CD4-positive, alpha-beta T cell (primary cell): ENCODE results near the gene MGME1. TPM values are rescaled to one million over a fixed set of nuclear protein-coding genes. Genes with fewer than 3 reads are reported as not detected.

ENCODE experiments used
- ATAC-seq: fragments of 200-7000 bp; cut with Tn5 transposase; one replicate; pipeline ENCODE4 v1.10.0; 2022; ENCODE audit warnings: mild to moderate bottlenecking; ENCODE audit not compliant: poor library complexity
- CTCF ChIA-PET: fragments of 350-600 bp; sonication (Branson Sonifier 250); formaldehyde crosslinking; loops from one replicate; lab custom pipeline; 2021; ENCODE audit warnings: antibody characterized with exemption, inconsistent platforms; lab: Charles Lee
- POLR2A ChIA-PET: fragments of 350-600 bp; sonication (Branson Sonifier 250); formaldehyde crosslinking; loops from one replicate; lab custom pipeline; 2021; ENCODE audit warnings: antibody characterized with exemption, inconsistent platforms; lab: Charles Lee
- DNase-seq, 14 experiments: peaks; one replicate each; pipeline ENCODE4 v3.0.0-alpha.2; 2013 to 2020; ENCODE audit warnings: mixed read lengths in 2 of 14
- H3K27ac ChIP-seq, 2 donors: one replicate each; pipeline versions ENCODE4 v1.5.1 to v1.7.0; 2013; ENCODE audit warnings: low read length in 2 of 2, low read depth in 1 of 2, mild to moderate bottlenecking in 1 of 2
- H3K27me3 ChIP-seq, 2 experiments: 1 replicate in 1 of 2; 2 replicates in 1 of 2; pipeline versions ENCODE4 v1.6.1 to v1.7.0; 2013; ENCODE audit warnings: low read length in 2 of 2, control low read depth in 1 of 2, mild to moderate bottlenecking in 1 of 2, moderate library complexity in 1 of 2; ENCODE audit not compliant: insufficient read depth in 2 of 2, control insufficient read depth in 1 of 2
- H3K36me3 ChIP-seq: one replicate; pipeline ENCODE4 v1.6.1; 2013; ENCODE audit warnings: low read length, control low read depth; ENCODE audit not compliant: insufficient read depth
- H3K4me1 ChIP-seq: one replicate; pipeline ENCODE4 v1.6.1; 2013; ENCODE audit warnings: low read length, control low read depth; ENCODE audit not compliant: insufficient read depth
- H3K4me3 ChIP-seq: one replicate; pipeline ENCODE4 v1.5.1; 2013; ENCODE audit warnings: mild to moderate bottlenecking, low read length, moderate library complexity
- H3K9me3 ChIP-seq, 2 experiments: 1 replicate in 1 of 2; 2 replicates in 1 of 2; pipeline versions ENCODE4 v1.6.1 to v1.7.0; 2013; ENCODE audit warnings: low read length in 2 of 2, mild to moderate bottlenecking in 2 of 2, control low read depth in 1 of 2, moderate library complexity in 1 of 2; ENCODE audit not compliant: control insufficient read depth in 1 of 2, insufficient read depth in 1 of 2
- H3K27ac Mint-ChIP-seq: one replicate; pipeline ENCODE4 v1.8.0; 2020; ENCODE audit warnings: mixed read lengths
- H3K27me3 Mint-ChIP-seq: one replicate; pipeline ENCODE4 v1.8.0; 2021; ENCODE audit warnings: mixed read lengths
- H3K36me3 Mint-ChIP-seq: one replicate; pipeline ENCODE4 v1.8.0; 2021; ENCODE audit warnings: low read depth, mixed read lengths
- H3K4me1 Mint-ChIP-seq: one replicate; pipeline ENCODE4 v1.8.0; 2021; ENCODE audit warnings: low read depth, mixed read lengths
- H3K4me3 Mint-ChIP-seq: one replicate; pipeline ENCODE4 v1.8.0; 2020; ENCODE audit warnings: mild to moderate bottlenecking, mixed read lengths
- H3K9me3 Mint-ChIP-seq: one replicate; pipeline ENCODE4 v1.8.0; 2020; ENCODE audit warnings: mixed read lengths
- intact Hi-C, 2 experiments: fragments of 100-400 bp; cut with DNase I in 1 of 2; cut with micrococcal nuclease in 1 of 2; formaldehyde crosslinking; loops; one replicate each; pipeline versions ENCODE4 v1.15.1 to v1.9.0; 2023 to 2025; cut with DNase I, micrococcal nuclease
- total RNA-seq, 174 experiments: library from RNA in 2 of 174; stranded (reverse) in 2 of 174; gene quantifications; one replicate each; pipeline ENCODE4 v1.2.3 and lab custom pipeline; 2021 to 2026
- TF ChIP-seq, protein P1 (sequence below): fragments of 200-600 bp; IDR thresholded peaks from one replicate; pipeline ENCODE4 v1.8.0; 2022; ENCODE audit warnings: antibody characterized with exemption, mild to moderate bottlenecking

The MGME1 gene
- total RNA-seq, 2 experiments from 2014 or later = 4.5 to 4.6 TPM

GRCh38 chr20:17964073-17964472, 4.7 kb upstream of the MGME1 start:
- Mint-ChIP-seq H3K9me3 (no peaks in the 10 kb centered on the region), H3K27me3 (no peaks in the 10 kb centered on the region), H3K4me1 (peaks cover 80% of the 10 kb centered on the region), H3K36me3 (peaks cover 28% of the 10 kb centered on the region), H3K27ac (peak overlapping the region; percentile 92), H3K4me3 (peak overlapping the region; percentile 83)
- POLR2A ChIA-PET = interaction anchor here (0.6 to 1.4 kb wide), 3 partner anchors 9 to 281 kb away, joined by 3 to 5 read pairs (median 4); partner anchors contain the start of gene RRBP1
- Histone ChIP-seq H3K27ac (peak overlapping the region in 1 of 2 donors; percentile 75), H3K36me3 (no peaks in the 10 kb centered on the region), H3K9me3 (no peaks in the 10 kb centered on the region), H3K27me3 (no peaks in the 10 kb centered on the region), H3K4me3 (no peak overlapping the region), H3K4me1 (peaks cover 69% of the 10 kb centered on the region)
- intact Hi-C loops = loop anchor here in 1 of 2 experiments (10.0 kb wide), 2 partner anchors 541 to 831 kb away; partner anchors contain the start of gene SEC23B
- CTCF ChIA-PET = no interaction called here
- no peak for ATAC-seq
- TF ChIP-seq, protein P1, sequence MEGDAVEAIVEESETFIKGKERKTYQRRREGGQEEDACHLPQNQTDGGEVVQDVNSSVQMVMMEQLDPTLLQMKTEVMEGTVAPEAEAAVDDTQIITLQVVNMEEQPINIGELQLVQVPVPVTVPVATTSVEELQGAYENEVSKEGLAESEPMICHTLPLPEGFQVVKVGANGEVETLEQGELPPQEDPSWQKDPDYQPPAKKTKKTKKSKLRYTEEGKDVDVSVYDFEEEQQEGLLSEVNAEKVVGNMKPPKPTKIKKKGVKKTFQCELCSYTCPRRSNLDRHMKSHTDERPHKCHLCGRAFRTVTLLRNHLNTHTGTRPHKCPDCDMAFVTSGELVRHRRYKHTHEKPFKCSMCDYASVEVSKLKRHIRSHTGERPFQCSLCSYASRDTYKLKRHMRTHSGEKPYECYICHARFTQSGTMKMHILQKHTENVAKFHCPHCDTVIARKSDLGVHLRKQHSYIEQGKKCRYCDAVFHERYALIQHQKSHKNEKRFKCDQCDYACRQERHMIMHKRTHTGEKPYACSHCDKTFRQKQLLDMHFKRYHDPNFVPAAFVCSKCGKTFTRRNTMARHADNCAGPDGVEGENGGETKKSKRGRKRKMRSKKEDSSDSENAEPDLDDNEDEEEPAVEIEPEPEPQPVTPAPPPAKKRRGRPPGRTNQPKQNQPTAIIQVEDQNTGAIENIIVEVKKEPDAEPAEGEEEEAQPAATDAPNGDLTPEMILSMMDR = no peak
- DNase-seq = no peak

DNA sequence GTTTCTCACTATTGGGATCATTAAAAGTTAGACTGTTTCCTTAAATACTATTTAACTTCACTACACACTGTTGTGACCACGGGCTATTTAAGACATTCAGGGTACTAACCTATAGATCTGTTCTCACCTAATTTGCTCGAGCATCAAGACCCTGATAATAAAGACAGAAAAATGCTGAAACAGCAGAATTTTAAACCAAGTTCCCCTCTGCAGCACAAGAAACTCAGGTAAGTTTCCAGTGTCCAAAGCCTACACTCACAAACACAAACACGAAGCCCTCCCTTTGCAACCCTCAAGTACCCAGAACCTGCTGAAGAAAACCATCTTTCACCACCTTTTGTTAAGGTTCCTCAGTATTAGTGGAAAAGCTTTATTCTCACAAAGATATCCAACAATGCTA, 4.2 kb upstream of the MGME1 start:
- DNase-seq = no peak
- Mint-ChIP-seq H3K27ac (peak overlapping the region; percentile 92), H3K4me1 (peaks cover 77% of the 10 kb centered on the region), H3K9me3 (no peaks in the 10 kb centered on the region), H3K4me3 (peak overlapping the region; percentile 83), H3K36me3 (peaks cover 29% of the 10 kb centered on the region), H3K27me3 (no peaks in the 10 kb centered on the region)
- H3K27ac ChIP-seq = peak overlapping the region in 1 of 2 donors; percentile 75
- H3K36me3 ChIP-seq = no peaks in the 10 kb centered on the region
- no peak for ATAC-seq
- CTCF ChIA-PET = interaction anchor here (3.0 kb wide), 1 partner anchor 32 kb away, joined by 14 read pairs; no protein-coding TSS in a partner anchor
- H3K9me3 ChIP-seq = no peaks in the 10 kb centered on the region
- intact Hi-C loops = loop anchor here in 1 of 2 experiments (5.0 to 10.0 kb wide), 5 partner anchors 503 to 1237 kb away; partner anchors contain the start of genes DZANK1, POLR3F, SEC23B and SMIM26
- peak overlapping the region; percentile 69 for H3K4me3 ChIP-seq
- TF ChIP-seq, protein P1 = no peak
- POLR2A ChIA-PET = interaction anchor here (1.1 to 7.0 kb wide), 3 partner anchors 12 to 282 kb away, joined by 3 to 61 read pairs (median 5); partner anchors contain the start of gene RRBP1
- H3K27me3 ChIP-seq = no peaks in the 10 kb centered on the region
- H3K4me1 ChIP-seq = peaks cover 63% of the 10 kb centered on the region

GRCh38 chr20:17965042-17965697, 3.6 kb upstream of the MGME1 start:
- Histone ChIP-seq H3K27me3 (no peaks in the 10 kb centered on the region), H3K9me3 (no peaks in the 10 kb centered on the region), H3K4me3 (peak overlapping the region; percentile 69), H3K36me3 (no peaks in the 10 kb centered on the region), H3K27ac (peak overlapping the region; percentile 54 to 75), H3K4me1 (peaks cover 63% of the 10 kb centered on the region)
- ATAC-seq = no peak
- Mint-ChIP-seq H3K9me3 (no peaks in the 10 kb centered on the region), H3K4me1 (peaks cover 77% of the 10 kb centered on the region), H3K27ac (peak overlapping the region; percentile 92), H3K27me3 (no peaks in the 10 kb centered on the region), H3K36me3 (peaks cover 34% of the 10 kb centered on the region), H3K4me3 (peak overlapping the region; percentile 83)
- peak in 2 of 14 experiments; percentile 28 to 52 for DNase-seq
- ChIA-PET CTCF (interaction anchor here (0.7 to 3.0 kb wide), 2 partner anchors 28 to 31 kb away, joined by 4 to 14 read pairs; no protein-coding TSS in a partner anchor), POLR2A (interaction anchor here (1.0 to 7.0 kb wide), 5 partner anchors 9 to 542 kb away, joined by 3 to 61 read pairs (median 11); partner anchors contain the start of genes RRBP1 and SEC23B)
- TF ChIP-seq, protein P1 = no peak
- intact Hi-C loops = loop anchor here in 1 of 2 experiments (5.0 to 10.0 kb wide), 5 partner anchors 502 to 1238 kb away; partner anchors contain the start of genes DZANK1, POLR3F, SEC23B and SMIM26
